Measurements from ENCODE around the gene UBE2H. TPM values are rescaled to one million over a fixed set of nuclear protein-coding genes. Genes with fewer than 3 reads are reported as not detected.
"Not testable (repeated sequence)": the region's sequence is repeated elsewhere in the genome, so short reads cannot be mapped to it uniquely, and the experiment has no call there.

UBE2H gene
- total RNA-seq, 1 donor from 2014 or later, result 41.1 TPM

DNA sequence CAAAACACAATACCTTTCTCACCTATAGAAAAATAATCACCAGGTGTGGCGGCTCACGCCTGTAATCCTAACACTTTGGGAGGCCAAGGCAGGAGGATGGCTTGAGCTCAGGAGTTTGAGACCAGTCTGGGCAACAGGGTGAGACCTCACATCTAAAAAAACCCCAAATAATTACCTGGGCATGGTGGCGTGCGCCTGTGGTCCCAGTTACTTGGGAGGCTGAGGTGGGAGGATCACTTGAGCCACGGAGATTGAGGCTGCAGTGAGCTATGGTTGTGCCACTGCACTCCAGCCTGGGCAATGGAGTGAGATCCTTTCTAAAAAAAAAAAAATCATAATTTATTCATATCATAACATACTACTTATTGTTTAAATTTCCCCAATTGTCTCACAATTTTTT, 129.6 kb downstream of the UBE2H start:
- DNase-seq (ENCODE audit: low read depth in 2 of 2), result not testable (repeated sequence)

DNA sequence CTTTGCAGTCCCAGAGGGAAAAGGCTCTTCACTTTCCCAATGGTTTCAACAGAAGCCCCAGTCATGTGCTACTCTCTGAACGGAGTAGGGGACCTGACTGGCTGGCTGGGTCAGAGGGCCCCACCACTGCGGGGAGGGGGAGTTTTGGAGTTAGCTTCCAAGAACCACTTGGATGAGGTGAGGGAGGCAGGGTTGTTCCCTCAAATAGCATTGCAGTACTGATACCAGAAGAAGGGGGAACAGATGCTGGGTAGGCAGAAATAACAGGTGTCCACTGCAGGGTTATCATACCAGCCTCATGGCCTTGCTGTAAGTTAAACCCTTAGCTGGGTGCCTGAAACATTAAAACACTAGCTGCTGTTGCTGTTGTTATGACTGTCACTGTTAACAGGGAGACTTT, 131.3 kb downstream of the UBE2H start:
- DNase-seq (ENCODE audit: low read depth in 2 of 2), result no peak

DNA sequence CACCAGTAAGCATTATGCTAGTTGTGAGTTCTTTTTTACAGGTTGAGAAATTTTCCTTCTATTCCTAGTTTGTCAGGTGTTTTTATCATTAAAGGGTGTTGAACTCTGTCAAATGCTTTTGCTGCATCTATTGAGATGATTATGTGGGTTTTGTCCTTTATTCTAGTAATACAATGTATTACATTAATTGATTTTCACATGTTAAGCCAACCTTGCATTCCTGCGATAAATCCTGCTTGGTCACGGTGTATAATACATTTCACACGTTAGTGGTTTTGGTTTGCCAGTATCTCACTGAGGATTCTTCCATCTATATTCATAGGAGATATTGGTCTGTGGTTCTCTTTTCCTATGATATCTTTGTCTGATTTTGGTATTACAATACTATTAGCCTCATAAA, 136.0 kb downstream of the UBE2H start:
- no peak for DNase-seq (ENCODE audit: low read depth in 2 of 2)

DNA sequence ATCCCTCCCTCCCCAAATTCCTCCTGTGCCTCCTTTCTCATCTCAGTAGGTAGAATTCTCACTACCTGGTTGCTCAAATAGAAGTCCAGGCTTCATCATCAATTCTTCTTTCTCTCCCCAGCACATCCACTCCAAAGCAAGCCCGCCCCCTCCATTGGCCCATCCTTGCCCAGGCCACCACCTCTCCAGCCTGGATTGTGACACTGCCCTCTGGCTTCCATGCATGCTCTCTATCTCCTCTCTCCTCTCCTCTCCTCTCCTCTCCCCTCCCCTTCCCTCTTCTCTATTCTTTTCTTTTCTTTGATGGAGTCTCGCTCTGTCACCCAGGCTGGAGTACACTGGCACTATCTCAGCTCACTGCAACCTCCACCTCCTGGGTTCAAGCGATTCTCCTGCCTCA, 144.9 kb downstream of the UBE2H start:
- DNase-seq (ENCODE audit: low read depth in 2 of 2), result no peak

DNA sequence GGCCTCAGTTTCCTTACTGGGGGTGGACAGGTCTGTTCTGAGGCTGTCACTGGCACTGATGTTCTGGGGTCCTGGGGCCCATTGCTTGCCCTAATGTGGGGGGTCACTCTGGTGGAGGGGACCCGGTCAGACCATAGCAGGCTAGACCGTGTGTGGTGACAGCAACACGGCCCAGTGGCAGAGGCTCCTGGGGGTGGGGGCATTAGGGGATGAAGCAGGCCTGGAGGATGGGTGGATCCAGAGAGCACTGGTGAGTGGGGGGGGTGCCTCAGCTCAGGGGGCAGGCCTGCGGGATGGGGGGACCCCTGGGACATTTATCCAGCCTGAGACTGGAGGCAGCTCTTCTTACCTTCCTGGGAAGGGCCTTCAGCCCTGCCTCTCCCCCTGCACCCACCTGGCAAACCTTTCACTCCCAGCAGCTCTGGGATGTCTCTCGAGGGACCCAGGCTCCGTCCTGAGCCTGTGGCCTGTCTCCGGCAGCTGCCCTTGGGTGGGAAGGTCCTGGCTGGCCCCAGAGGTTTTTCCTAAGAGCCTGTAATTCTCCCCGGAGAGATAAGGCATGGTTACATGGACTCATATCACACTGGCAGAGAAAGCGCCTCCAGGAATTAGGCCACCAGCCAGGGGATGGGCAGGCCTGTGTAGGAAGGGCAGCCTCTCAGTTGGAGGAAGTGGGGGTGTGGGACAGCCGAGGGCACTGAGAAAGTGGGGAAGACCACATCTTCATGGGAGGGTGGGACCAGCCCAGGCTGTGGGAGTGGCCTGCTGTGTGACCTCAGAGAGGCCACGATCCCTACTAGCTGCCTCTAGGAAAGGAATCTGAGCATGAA, 147.7 kb downstream of the UBE2H start:
- DNase-seq (ENCODE audit: low read depth in 2 of 2), result no peak

DNA sequence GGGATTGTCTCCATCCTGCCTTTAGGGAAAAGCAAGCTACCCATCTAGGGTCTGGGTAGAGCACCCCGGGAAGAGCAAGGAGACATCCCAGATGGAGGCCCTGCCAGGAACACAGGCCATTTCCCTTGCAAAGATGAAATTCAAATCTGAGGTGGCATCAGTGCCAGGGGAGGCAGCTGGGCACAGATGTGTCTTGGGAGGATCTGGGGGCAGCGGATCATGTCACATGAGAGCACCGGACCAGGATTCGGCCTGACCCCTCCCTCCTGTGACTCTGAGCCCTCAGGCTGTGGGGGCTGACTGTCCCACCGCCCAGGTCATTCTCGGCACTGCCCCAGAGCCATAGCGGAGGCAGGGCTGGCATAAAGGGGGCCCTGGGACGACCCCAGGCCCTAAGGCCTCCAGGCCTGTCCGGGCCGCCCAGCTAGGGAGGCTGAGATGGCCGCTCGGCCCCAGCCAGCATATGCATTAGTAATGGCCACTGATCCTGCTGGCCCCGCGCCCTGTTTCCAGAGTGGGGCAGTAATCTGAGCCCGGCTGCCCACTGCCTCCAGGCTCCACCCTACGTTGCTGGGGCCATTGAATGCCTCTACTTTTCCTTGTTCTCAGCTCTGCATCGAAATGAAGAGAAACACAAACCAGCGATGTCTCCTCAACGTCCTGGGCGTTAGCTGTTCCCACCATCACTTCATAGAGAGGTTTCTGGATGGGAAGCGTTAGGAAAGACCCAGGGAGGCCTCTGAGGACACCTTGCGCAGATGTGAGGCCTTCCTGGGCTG, 148.5 kb downstream of the UBE2H start:
- DNase-seq (ENCODE audit: low read depth in 2 of 2), result no peak

DNA sequence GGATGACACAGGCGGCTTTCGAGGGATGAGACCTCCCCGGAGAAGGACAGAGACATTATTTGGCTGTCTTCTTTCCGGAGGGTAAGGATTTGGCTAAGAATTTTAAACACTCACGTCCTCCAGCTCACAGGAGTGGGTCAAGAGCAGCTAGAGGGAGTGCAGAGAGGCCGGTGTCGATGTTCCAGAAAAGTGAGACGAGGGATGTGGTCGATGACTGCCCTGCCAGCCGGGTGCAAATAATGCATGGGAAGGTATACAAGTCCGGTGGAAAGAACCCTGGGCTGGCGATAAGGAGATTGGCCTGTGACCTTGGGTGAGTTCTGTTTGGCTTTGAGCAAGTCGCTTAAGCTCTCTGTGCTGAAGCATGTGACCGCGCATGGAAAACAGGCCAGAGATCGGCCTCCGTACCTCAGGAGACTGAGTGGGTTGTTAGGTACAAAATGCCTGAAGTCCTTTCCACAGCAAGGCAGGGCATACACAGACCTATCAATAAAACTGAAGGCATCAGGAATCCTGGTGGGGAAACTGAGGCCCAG, 149.1 kb downstream of the UBE2H start:
- no peak for DNase-seq (ENCODE audit: low read depth in 2 of 2)

DNA sequence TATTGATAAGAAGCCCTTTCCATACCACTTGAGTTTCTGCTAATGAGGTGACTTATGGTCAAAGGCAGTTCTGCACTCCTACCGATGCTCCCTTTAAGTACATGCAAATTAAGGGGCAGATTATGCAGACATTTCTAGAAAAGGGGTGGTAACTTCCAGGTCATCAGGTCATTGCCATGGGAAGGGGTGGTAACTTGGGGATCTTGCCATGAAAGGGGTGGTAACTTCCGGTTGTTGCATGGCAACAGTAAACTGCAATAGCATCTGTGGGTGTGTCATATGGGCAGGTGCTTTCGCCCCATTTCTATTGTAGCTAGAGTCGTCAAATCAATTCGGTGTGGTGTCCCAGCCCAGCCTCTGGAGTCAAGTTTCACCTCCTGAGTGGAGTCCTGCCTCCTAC, 150.9 kb downstream of the UBE2H start:
- DNase-seq (ENCODE audit: low read depth in 2 of 2), result no peak

DNA sequence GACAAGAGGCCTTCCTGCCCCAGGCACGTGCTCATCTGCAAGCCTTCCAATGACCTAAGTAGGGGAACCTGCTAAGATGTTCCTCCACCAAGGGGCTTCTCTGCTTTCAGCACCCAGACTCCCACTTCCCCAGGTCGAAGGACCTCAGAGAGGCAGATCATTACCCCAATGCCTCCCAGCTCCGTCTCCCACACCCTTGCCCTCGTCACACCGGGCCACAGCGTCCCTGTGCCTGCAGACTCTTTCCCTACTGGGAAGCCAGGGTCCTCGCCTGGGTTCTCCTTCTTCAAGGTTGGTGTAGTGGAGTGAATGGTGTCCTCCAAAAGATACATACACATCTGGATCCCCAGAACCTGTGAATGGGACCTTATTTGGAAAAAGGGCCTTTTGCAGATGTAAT, 151.9 kb downstream of the UBE2H start:
- DNase-seq (ENCODE audit: low read depth in 2 of 2), result no peak

DNA sequence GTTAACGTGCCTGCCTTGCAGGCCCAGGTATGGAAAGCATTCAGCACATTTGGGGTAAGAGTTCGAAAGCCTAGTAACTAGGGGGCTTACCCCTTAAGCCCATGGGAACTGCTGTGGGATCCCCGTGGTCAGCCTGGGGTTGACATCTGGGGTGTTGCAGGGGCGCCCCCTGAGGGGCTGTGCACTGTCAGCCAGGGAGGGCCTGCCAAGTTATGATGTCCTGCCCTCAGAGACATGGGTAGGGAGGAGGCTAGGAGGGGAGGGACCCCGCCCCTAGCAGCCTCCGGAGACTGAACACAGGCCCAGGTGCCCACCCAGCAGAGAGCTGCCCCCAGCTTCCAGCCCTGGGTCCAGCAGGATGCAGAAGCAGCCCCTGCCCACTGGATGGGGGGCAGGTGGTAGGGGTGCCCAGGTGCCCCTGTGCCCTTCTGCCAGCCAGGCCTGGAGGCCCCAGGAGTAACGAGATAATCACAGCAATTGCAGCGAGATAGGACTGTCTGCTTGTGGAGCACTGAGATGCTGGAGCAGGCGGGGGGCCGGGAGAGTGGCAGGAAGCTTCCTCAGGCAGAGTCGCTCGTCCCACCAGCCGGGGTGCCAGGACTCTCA, 153.3 kb downstream of the UBE2H start:
- DNase-seq (ENCODE audit: low read depth in 2 of 2), result no peak

DNA sequence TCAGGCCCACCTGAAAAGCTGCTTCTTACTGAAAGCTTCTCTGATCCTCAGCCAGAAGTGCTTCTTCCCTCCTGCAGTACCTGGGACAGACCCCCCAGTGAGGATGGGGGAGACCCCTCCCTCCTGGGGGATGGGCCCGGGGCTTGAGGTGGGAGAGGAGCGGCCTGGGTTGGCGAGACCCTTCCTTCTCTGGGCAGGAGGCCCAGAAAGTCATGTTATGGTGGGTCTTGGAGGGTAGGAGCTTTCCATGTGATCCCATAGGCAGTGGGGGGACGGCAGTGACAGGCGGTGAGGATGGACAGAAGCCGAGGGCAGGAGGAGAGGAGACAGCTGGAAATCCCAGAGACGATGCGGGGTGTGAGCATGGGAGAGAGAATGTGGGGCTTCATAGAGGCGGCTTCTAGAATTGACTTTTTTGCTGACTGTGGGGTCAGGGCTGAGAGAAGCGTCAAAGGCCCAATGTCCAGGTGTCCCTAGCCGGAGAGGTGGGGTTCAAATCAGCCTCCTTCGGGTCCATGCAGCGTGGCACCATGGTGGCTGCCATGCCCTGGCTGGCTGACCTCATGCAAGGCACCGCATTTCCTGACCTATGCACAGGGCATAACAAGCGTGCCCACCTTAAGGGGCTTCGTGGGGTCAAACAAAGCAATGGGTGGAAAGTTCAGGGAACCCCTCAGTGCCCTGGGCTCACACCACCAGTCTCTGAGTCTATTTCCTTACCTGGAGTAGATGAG, 154.0 kb downstream of the UBE2H start:
- no peak for DNase-seq (ENCODE audit: low read depth in 2 of 2)

DNA sequence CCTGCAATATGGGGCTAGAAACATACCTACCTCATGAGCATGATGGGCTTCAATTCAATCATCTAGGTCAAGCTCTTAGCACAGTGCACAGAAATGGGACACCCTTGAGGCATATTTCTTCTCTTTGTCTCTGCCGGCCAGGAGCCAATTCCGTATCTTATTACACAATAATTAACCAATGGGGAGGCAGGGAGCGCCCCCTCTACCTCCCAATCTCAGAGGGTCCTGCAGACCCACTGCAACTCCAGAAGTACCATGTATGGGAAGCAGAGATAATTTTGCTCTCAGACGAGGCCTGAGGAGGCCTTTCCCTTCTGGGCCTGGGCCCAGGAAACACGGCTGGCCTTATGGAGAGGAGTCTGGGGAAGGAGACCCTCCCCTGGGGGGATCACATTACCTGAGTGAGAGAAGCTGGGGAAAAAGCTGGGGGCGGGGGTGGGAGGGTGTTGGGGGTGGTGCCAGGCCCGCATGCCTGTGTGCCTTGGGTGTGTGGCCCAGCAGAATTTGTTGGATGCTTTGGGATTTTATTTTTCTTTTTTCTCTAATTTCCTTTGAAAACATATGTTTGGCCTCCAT, 155.5 kb downstream of the UBE2H start:
- DNase-seq (ENCODE audit: low read depth in 2 of 2), result no peak

DNA sequence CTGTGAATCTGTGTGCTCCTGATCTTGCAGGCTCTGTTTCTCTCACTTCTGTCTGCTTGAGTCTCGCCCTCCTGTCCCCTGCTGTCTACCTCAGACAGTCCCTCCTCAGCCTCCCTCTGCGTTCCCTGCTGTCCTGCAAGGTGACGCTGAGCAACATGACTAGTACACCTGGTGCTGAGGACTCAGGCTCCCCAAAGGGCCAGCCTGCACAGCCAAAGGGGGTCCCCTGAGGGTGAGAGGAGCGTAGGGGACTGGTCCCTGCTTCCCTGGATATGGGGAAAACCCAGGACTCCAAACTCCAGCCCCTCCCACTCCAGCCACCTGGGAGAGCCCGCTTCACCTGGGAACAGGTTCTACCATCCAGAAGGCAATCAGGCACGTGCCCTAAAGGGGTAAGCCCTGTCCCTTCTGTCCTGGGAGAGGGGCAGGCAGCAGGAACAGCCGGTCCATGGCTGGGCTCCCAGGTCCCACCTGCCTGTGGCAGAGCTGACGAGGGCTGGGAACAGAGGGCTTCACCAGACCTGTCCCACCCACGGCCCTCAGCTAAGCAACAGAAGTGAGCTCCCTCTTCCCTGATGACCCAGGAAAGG, 156.5 kb downstream of the UBE2H start:
- no peak for DNase-seq (ENCODE audit: low read depth in 2 of 2)

DNA sequence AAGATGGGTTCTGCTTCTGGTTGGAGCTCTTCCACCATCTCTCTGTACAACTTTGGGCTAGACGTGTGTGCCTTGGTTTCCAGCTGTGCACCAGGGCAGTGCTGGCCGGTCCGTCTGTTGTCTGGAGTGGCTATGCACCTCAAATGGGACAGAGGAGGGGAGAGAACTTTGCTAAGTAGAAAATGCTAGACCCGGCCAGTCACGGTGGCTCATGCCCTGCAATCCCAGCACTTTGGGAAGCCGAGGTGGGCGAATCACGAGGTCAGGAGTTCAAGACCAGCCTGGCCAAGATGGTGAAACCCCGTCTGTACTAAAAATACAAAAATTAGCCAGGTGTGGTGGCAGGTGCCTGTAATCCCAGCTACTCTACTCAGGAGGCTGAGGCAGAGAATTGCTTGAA, 158.3 kb downstream of the UBE2H start:
- DNase-seq (ENCODE audit: low read depth in 2 of 2), result not testable (repeated sequence)

DNA sequence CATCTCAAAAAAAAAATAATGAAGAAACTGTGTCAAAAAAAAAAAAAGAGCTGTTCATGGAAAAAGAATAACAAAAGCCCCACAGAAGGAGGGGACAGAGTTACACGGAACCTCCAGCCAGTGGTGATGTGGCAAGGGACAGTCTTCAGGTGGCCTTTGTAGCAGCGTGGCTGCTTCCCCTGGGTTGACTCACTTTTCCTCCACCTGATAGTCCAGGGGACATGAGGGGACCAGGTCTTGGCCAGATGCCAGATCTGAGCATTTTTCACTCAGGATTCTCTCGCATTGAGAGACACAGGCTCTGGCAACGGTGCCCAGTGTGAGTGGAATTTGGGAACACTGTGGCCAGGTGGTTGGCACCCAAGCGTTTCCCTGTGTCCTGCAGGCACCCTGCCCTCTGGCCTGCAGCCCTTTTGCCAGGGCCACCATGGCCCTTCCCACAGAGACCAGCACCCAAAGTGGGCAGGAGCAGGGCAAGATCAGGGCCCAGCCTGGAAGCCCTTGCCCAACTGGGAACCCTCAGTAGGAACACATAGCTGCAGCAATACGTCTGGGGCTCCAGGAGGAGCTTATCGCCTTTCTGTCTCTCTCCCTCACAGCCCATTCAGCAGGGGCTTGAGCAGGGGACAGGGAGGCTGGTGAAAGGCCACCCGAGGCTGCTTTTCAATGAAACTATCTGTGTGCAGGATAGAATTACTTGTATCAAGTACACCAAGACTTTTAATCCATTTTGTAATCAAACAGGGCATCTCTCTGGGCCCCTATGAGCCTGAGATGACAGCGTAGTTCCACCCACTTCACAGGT, 159.1 kb downstream of the UBE2H start:
- DNase-seq (ENCODE audit: low read depth in 2 of 2), result no peak

DNA sequence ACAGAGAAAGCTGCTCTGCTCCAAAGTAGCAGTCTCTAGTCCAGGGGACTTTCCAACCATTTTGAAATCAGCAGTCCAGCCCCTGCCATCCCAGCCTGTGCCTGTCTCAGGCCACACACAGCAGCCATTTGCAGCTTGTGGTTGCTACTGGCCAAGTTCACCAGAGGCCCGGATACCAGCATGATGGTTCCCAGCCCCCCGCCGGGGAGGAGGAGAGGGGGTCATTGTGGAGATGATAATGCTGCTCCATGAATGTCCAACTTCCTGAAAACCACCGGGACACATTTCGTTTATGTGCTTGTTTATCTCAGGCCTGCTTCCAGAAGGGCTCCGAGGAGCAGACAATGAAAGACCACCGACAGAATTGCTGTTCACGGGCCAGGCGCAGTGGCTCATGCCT, 160.0 kb downstream of the UBE2H start:
- DNase-seq (ENCODE audit: low read depth in 2 of 2), result no peak

DNA sequence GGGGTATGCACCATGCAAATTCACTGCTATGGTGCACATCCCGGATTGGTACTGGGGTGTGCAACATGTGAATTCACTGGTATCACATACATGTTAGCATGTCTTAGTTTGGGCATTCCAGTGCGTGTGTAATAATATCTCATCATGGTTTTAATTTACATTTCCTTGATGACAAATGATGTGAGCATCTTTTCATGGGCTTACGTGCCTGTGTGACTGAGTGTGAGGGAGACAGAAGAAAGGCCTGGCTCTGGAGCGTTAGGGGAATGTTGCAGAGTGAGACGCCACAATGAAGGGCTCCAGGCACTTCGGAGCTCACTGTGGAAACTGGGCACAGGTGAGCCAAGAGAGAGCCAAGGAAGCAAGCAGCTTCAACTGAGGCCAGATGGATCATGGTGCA, 162.6 kb downstream of the UBE2H start:
- DNase-seq (ENCODE audit: low read depth in 2 of 2), result no peak

DNA sequence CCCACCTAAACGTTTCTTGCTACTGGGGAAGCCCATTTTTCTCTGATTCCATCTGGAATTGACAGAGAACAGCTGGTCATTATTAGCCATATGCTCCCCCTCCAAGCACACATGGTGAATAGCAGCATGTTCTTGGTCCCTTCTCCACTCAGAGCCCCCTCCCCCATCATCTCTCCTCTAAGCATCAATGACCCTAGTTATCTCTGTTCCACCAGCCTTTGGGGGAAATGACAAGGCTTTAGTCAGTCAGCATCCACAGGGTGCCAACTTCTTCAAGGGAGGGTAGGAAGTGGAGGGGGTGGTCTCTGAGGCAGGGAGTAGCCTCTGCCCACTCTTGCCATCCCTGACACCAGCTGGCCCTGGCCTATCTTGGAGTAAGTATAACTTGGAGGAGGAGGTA, 163.1 kb downstream of the UBE2H start:
- no peak for DNase-seq (ENCODE audit: low read depth in 2 of 2)

DNA sequence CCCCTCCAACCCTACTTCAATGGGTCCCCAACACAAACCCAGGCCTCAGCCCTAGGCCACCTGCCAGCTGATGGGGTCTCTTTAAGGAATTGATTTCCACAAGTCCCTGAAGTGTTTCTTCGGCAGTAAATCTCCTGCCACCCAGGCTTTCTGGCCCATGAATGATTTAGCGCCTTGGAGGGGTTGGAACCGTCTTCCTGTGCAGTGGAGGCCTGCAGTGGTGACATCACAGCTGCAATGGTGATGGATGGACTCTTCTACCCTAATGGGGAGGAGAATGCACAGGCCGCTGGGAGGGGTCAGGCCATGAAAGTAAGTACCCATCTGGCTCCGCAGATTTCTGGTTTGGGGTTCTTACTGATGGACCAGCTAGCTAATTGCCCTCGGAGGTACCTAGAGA, 163.8 kb downstream of the UBE2H start:
- no peak for DNase-seq (ENCODE audit: low read depth in 2 of 2)

Measured in lung microvascular endothelial cell (primary cell).